Measurements from ENCODE around the gene ZXDA.
"Not testable (repeated sequence)": the region's sequence is repeated elsewhere in the genome, so short reads cannot be mapped to it uniquely, and the experiment has no call there.

ZXDA gene

DNA sequence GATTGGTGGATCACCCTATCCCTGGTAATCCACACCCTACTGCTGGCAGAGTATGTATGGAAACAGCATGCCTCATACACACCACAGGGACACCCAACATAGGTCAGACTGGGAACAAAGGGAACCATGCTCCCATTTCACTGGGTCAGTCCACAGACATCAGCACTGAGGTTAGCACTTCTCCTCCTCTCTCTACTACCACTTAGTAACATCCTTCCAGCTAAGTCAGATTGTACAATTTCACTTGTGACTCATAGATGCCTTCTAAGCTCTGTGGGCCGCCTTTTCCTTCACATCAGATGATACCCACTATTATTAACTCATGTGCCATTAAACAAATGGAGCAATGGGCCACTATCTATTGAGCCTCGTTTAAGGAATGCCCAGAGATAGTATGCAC is 15.5 kb upstream of the ZXDA start:
- no peak for DNase-seq (ENCODE audit: low read depth)
- no peak overlapping the region for H3K4me3 ChIP-seq (ENCODE audit: low read depth, low read length)
- TF ChIP-seq CTCF (conservative IDR thresholded peaks at IDR 0.05; ENCODE audit: low read depth, low read length) = no peak

DNA sequence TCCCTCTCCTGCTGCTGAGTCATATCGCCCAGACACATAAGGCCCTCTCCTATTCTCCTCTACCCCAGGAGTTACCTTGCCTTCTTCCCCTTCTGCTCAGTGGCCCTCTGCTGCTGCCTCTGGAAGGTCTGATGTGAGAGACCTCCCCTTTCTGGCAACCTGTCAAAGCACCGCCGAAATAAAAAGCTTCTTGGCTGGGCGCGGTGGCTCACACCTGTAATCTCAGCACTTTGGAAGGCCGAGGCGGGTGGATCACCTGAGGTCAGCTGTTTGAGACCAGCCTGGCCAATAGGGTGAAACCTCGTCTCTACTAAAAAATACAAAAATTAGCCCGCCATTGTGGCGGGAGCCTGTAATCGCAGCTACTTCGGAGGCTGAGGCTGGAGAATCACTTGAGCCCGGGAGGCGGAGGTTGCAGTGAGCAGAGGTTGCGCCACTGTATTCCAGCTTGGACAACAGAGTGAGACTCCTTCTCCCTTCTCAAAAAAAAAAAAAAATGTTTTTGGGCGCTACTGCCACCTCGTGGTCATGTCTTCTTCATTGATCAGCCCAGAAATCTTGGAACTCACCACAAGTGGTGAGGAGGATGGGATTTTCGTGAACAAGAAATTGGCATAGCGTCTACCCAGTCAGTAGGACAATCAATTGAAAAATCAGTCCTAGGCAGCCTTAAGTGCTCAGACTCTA is 8.6 kb upstream of the ZXDA start:
- DNase-seq (ENCODE audit: low read depth) = peak; percentile 46
- TF ChIP-seq CTCF (conservative IDR thresholded peaks at IDR 0.05; ENCODE audit: low read depth, low read length) = peak; percentile 57
- H3K4me3 ChIP-seq (ENCODE audit: low read depth, low read length) = no peak overlapping the region

DNA sequence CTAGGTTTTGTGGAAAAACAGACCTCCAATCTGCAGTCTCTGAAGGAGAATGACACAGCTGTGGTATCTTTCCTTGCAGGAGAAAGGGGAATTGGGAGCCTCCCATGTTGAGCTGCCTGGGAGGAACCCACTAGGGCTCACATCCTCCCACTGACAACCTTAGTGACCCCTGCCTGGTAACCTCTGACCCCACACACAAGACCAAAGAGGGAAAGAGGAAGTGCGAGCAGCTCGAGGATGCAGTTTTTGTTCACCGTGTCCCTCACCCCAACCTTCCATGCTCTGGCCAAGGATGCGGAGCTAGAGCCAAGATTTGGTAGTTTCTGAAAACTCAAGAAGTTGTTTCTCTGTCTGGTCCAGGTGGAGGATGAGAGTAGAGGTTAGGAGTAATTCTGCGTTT is 5.4 kb upstream of the ZXDA start:
- no peak for DNase-seq (ENCODE audit: low read depth)
- no peak for TF ChIP-seq CTCF (conservative IDR thresholded peaks at IDR 0.05; ENCODE audit: low read depth, low read length)
- H3K4me3 ChIP-seq (ENCODE audit: low read depth, low read length) = no peak overlapping the region

GRCh38 chrX:57909595-57910286 is 517 bp downstream of the ZXDA start:
- DNase-seq (ENCODE audit: low read depth) = not testable (repeated sequence)
- peak overlapping the region; percentile 53 for H3K4me3 ChIP-seq (ENCODE audit: low read depth, low read length)

- DNase-seq (ENCODE audit: low read depth) = not testable (repeated sequence)
- peak overlapping the region; percentile 53 for H3K4me3 ChIP-seq (ENCODE audit: low read depth, low read length)
Measured at GRCh38 chrX:57908972-57909594, 1.2 kb downstream of the ZXDA start.

- no peak for TF ChIP-seq CTCF (conservative IDR thresholded peaks at IDR 0.05; ENCODE audit: low read depth, low read length)
- peak; percentile 63 for DNase-seq (ENCODE audit: low read depth)
- H3K4me3 ChIP-seq (ENCODE audit: low read depth, low read length) = no peak overlapping the region
Measured at GRCh38 chrX:57906790-57907189, 3.5 kb downstream of the ZXDA start.

DNA sequence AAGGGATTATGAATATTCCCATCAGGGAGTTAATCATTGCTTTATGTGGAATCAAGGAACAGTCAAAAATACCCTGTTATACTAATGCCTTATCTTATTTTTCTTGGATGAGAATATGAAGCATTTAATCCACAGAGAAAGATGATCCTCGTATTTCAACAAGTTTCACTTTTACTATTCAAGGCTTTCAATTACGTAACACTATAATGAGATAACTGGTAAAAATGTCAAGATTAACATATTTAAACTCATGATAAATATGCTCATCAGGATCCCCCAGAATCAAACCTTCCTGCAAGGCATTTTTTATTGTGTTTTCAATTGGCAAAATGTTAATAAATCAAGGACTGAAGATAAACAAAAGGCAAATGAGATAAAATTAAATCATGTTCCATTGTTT is 5.1 kb downstream of the ZXDA start:
- DNase-seq (ENCODE audit: low read depth) = peak; percentile 44
- peak overlapping the region; percentile 28 for H3K4me3 ChIP-seq (ENCODE audit: low read depth, low read length)
- TF ChIP-seq CTCF (conservative IDR thresholded peaks at IDR 0.05; ENCODE audit: low read depth, low read length) = no peak

Measured in choroid plexus epithelial cell (primary cell).